Duodenal mucosa (tissue), 2 donors: ENCODE data around the gene GPSM1.

Source experiments
- H3K27ac ChIP-seq: one replicate; pipeline ENCODE4 v1.7.0; 2013; ENCODE audit warnings: low read depth, low read length
- H3K27me3 ChIP-seq, 2 donors: one replicate each; pipeline ENCODE4 v1.7.0; 2013; ENCODE audit warnings: low read length in 2 of 2, control low read depth in 1 of 2; ENCODE audit not compliant: insufficient read depth in 2 of 2, control insufficient read depth in 1 of 2
- H3K36me3 ChIP-seq, 2 donors: one replicate each; pipeline ENCODE4 v1.7.0; 2013; ENCODE audit warnings: low read length in 2 of 2, control low read depth in 1 of 2; ENCODE audit not compliant: insufficient read depth in 2 of 2, control insufficient read depth in 1 of 2
- H3K4me1 ChIP-seq, 2 donors: one replicate each; pipeline ENCODE4 v1.7.0; 2013; ENCODE audit warnings: low read length in 2 of 2, control low read depth in 1 of 2; ENCODE audit not compliant: insufficient read depth in 2 of 2, control insufficient read depth in 1 of 2
- H3K4me3 ChIP-seq, 2 donors: one replicate each; pipeline ENCODE4 v1.7.0; 2013; ENCODE audit warnings: low read length in 2 of 2, low read depth in 1 of 2
- H3K9ac ChIP-seq, 2 donors: one replicate each; pipeline ENCODE4 v1.7.0; 2013; ENCODE audit warnings: low read length in 2 of 2, low read depth in 1 of 2
- H3K9me3 ChIP-seq, 2 donors: one replicate each; pipeline ENCODE4 v1.7.0; 2013; ENCODE audit warnings: low read length in 2 of 2, control low read depth in 1 of 2; ENCODE audit not compliant: control insufficient read depth in 1 of 2

Gene GPSM1

DNA sequence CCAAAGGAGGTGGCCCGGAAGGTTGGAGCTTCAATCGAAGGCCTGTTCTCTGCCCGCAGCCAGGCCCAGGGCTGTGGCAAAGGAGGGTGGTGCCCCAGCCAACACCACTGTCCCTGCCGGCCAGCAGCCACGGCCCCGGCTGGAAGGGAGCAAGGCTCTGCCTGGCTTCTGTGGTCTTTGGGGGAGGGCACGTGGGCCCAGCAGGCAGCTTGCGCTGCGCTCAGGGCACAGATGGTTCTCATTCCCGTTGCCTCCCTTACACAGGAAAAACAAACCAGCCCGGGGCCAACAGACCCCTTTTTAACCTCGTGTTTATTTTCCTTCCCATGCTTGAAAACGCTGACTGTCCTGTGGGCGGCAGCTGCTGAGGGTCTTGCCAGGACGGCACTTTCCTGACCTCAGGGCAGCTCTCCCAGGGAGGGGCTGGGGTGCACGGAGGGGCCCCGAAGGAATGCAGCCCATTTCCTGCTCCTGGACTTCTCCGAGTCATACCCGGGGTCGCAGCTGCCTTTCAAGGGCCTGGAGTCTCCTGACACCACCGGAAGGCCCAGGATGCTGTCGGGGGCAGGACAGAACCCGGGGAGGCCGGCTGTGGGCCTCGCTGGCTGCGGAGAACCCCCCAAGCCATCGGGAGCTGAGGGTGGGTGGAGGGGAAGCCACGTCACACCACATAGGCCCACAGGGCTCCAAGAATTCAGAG, 1.1 kb upstream of the GPSM1 start:
- peak overlapping the region; percentile 42 for H3K27ac ChIP-seq
- no peaks in the 10 kb centered on the region for H3K36me3 ChIP-seq
- no peaks in the 10 kb centered on the region for H3K9me3 ChIP-seq
- H3K4me1 ChIP-seq: peaks cover 0 to 18% of the 10 kb centered on the region in 2 donors
- H3K27me3 ChIP-seq: peaks cover 5 to 21% of the 10 kb centered on the region in 2 donors
- H3K9ac ChIP-seq: no peak overlapping the region
- no peak overlapping the region for H3K4me3 ChIP-seq

DNA sequence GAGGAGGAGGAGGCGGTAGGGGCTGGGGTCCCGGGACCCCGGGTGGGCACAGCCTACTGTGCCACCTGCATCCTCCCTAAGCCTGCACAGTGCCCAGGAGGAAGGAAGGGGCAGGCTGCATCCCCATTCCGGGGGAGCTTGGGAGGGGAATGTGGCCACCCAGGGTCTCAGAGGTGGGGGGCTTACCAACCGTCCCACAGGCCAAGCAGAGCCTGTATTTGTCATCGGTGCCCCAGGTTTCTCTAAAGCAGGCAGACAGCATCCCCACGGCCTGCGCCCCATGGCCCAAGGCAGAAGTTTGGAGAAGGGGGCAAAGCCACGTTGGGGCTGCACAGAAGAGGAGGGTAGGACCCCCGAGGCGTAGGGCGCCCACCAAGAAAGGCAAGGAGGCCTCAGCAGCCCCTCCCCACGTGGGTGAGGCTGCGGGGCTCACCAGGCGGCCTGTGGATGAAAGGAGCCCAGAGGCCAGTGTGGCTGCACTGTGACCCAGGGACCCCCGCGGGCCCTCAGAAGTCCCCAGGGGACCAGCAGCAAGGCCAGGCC, 507 bp upstream of the GPSM1 start:
- Histone ChIP-seq H3K4me1 (peaks cover 0 to 18% of the 10 kb centered on the region in 2 donors), H3K36me3 (no peaks in the 10 kb centered on the region), H3K9ac (no peak overlapping the region)

DNA sequence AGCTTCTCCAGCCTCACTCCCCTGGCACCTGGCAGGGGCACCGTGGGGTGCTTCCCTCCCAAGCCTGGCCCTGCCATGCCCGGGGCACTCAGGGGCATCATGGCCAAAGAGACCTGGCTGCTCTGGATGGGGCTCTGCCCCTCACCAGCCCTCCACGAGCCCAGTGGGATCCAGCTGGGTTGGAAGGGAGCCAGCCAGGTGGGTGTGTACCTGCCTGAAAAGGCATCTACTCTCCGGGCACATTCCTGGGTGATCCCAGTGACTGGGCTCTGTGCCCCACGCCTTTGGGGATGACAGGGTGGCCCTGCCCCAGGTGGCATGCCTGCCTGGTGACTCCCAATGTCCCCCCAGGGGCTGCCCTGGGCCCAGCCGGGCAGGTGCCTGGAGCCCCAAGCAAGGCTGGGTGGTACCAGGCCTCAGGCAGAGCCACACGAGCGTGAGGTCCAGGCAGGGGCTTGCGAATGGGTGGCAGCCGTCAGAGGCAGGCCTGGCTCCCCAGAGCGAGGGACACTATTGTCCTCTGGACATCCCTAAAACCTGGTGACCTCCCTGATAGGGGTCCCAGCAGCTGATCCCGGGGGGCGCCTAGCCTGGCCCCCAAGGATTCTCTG, 777 bp downstream of the GPSM1 start:
- Histone ChIP-seq H3K36me3 (no peaks in the 10 kb centered on the region), H3K4me1 (peaks cover 0 to 18% of the 10 kb centered on the region in 2 donors), H3K27ac (peak overlapping the region; percentile 20), H3K4me3 (peak overlapping the region; percentile 45 to 50), H3K9ac (peak overlapping the region; percentile 25 to 32), H3K27me3 (peaks cover 5 to 13% of the 10 kb centered on the region in 2 donors), H3K9me3 (no peaks in the 10 kb centered on the region)

More for the DNA sequence above, 507 bp upstream of the GPSM1 start:
- Histone ChIP-seq H3K27me3 (peaks cover 5 to 19% of the 10 kb centered on the region in 2 donors), H3K4me3 (no peak overlapping the region), H3K27ac (peak overlapping the region; percentile 42), H3K9me3 (no peaks in the 10 kb centered on the region)

DNA sequence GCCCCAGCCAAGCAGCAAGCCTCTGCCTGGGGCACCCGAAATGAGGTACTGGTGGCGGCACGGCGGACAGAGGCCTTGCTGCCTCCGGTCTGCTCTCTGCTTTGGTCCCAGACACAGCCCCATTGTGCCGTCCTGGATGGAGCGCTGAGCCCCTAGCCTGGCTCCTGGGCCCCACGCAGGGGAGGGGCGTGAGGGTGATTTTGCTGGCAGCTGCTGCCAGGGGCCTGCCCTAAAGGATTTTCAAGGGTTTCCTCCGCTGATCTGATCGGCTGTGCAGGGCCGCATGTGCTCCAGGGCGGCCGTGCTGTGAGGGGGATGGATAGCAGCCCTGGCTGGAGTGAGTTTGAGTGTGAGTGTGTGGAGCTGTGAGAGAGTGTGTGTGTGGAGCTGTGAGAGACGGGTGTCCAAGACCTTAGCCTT, 1.3 kb downstream of the GPSM1 start:
- Histone ChIP-seq H3K27me3 (peaks cover 3 to 8% of the 10 kb centered on the region in 2 donors), H3K9me3 (no peaks in the 10 kb centered on the region), H3K9ac (peak overlapping the region in 1 of 2 donors; percentile 25), H3K27ac (peak overlapping the region; percentile 20), H3K36me3 (no peaks in the 10 kb centered on the region), H3K4me3 (peak overlapping the region; percentile 22 to 45), H3K4me1 (peaks cover 0 to 18% of the 10 kb centered on the region in 2 donors)

DNA sequence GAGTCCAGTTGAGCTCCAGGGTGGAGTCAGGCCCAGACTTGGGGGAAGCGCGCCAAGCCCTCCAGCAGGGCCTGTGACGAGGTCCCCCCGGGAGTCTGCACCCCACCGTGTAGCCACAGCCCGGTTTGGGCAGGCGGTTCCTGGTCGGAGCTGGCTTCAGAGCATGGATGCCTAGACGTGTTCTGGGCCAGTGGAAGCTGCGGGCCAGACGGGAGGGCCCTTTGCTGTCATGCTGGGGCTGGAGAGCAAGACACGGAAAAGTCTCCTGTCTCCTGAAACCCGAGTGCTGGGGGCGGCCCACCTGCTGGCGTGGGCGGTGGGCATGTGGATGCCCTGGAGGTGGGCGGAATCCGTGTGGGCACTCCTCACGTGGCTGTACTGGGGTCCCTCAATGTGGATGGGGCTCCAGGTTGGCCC, 1.9 kb downstream of the GPSM1 start:
- Histone ChIP-seq H3K9ac (no peak overlapping the region), H3K4me3 (no peak overlapping the region), H3K4me1 (peaks cover 0 to 18% of the 10 kb centered on the region in 2 donors), H3K36me3 (no peaks in the 10 kb centered on the region), H3K27me3 (peaks cover 0 to 8% of the 10 kb centered on the region in 2 donors), H3K27ac (no peak overlapping the region), H3K9me3 (no peaks in the 10 kb centered on the region)

DNA sequence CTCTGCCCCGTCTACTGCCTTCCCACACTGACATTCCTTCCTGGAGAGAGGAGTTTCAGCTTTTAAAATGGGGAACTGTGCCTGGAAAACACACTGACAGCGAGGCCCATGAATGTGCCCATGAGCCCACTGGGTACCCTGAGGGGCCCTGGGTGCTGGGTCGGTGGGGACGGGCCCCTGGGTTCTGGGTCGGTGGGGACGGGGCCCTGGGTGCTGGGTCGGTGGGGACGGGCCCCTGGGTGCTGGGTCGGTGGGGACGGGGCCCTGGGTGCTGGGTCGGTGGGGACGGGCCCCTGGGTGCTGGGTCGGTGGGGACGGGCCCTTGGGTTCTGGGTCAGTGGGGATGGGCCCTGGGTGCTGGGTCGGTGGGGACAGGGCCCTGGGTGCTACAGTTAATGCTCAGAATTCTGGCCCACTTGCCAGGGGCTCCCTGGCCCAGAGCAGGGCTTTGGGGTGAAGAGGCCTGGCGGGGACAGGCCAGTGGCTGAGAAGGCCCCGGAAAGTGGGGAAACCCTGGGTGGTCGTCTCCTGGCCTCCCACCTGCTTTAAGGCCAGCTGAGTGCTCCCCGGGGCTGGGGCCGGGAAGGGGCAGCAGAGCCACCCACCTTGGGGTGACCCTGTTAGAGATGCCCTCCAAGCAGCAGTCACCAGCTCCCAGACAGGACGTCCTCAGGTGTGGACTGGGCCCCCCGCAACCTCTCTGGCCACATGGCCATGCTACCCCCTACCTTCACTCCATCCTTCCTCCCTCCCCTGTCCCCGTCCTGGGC, 2.5 kb downstream of the GPSM1 start:
- H3K36me3 ChIP-seq: no peaks in the 10 kb centered on the region
- H3K27ac ChIP-seq: no peak overlapping the region
- no peak overlapping the region for H3K9ac ChIP-seq
- no peaks in the 10 kb centered on the region for H3K9me3 ChIP-seq
- peaks cover 0 to 8% of the 10 kb centered on the region in 2 donors for H3K27me3 ChIP-seq
- peaks cover 0 to 18% of the 10 kb centered on the region in 2 donors for H3K4me1 ChIP-seq
- H3K4me3 ChIP-seq: no peak overlapping the region

DNA sequence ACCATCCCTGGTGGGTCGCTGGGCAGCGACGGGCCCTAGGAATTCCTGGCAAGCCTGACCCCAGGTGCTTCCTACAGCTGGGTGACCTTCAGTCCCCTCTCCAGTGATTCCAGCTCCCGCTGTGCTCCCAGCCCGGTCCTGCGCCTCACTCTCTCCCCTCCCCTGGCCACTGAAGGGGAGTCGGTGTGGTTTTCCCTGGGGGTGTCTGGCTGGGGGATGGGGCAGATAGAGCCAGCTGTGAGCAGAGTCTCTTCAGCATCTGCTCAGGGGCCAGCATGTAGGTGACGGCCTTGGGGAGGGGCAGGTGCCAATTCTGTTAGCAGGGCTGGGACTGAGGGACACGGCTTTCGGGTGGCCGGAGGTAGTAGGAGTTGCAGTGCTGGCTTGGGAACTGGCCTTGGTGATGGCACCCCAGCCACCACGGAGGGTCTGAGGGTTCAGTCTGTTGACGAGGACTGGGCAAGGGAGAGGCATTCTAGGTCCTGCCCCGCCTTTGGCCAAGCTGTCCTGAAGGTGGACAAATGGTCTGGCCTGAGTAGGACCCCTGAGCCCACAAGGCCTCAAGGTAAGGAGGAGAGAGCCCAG, 3.2 kb downstream of the GPSM1 start:
- Histone ChIP-seq H3K36me3 (no peaks in the 10 kb centered on the region), H3K9me3 (no peaks in the 10 kb centered on the region), H3K4me3 (no peak overlapping the region), H3K9ac (no peak overlapping the region), H3K27me3 (peaks cover 0 to 4% of the 10 kb centered on the region in 2 donors), H3K4me1 (peaks cover 0 to 18% of the 10 kb centered on the region in 2 donors), H3K27ac (no peak overlapping the region)

DNA sequence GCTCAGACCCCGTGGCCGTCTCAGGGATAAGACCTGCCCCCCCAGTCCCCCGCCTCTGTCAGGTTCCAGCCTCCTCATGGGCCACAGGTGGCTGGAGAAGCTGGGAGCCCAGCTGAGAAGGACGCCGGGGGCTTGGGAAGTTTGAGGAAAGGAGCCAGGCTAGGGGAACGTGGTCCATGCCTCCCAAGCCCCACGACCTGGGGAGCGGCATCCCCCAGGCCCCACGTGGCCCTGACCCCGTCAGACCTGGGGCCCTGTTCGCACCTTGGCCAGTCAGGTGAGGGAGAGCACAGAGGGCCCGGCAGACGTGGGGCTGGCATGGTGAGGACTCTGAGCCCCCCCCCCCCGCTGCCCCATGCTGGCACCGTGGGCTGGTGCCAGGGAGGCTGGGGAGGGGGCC, 3.7 kb downstream of the GPSM1 start:
- H3K9ac ChIP-seq: no peak overlapping the region
- no peak overlapping the region for H3K27ac ChIP-seq
- peaks cover 0 to 16% of the 10 kb centered on the region in 2 donors for H3K4me1 ChIP-seq
- H3K27me3 ChIP-seq: peaks cover 0 to 4% of the 10 kb centered on the region in 2 donors
- no peak overlapping the region for H3K4me3 ChIP-seq
- no peaks in the 10 kb centered on the region for H3K36me3 ChIP-seq
- no peaks in the 10 kb centered on the region for H3K9me3 ChIP-seq

DNA sequence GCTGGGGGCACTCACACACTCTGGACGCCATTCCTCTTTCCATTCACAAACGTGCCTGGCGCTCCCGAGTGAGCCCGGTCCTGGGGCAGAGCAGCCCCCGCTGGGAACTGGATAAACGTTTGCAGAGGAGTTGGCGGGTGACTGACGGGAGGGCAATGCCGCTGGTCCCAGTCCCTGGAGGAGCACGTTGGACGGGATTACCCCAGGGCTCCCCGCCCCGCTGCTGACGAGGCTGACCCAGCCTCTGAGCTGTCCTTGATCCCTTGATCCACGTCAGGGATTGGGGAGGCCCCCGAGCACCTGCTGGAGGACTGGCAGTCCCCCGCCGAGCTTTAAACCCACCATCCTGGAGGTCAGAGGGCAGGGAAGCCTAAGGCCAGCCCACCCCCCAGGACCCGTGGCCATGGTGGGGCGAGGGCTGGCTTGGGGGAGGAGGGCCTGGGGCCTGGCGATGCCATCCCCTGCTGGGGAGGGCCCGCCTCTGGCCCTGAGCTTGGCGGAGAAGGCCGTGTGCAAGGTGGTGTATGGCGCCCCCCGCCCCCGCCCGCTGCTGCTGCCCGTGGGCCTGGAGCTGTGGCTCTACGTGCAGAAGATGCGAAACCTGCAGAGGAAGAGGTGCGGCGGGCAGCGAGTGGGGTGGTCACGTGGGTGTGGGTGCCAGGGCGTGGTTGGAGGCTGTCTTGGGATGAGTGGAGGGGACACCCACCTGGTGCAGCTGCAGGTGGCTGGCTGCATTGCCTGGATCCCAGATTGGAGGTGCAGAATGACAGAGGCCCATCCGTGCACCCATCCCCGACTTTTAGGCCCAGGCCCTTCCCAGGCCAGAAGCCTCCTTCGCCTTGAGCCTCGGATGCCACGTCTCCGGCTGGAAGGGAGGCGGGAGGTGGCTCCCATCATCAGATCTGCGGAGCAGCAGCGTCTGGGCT, 4.5 kb downstream of the GPSM1 start:
- Histone ChIP-seq H3K4me3 (no peak overlapping the region), H3K27me3 (peaks cover 0 to 4% of the 10 kb centered on the region in 2 donors), H3K9me3 (no peaks in the 10 kb centered on the region), H3K9ac (no peak overlapping the region), H3K27ac (no peak overlapping the region), H3K4me1 (peaks cover 0 to 13% of the 10 kb centered on the region in 2 donors), H3K36me3 (no peaks in the 10 kb centered on the region)
